Measurements from ENCODE around the gene ZNF141.
A peak's percentile ranks its signal among the peaks of the same experiment; 100 is the strongest.

Gene ZNF141

GRCh38 chr4:306551-306961 lies 31.1 kb upstream of the ZNF141 start:
- peak; percentile 70 for DNase-seq (ENCODE audit: extremely low read depth, insufficient read length)
- Histone ChIP-seq H3K36me3 (ENCODE audit: control insufficient read depth, insufficient read depth, low read length) (no peaks in the 10 kb centered on the region), H3K27me3 (replicated peaks; ENCODE audit: control insufficient read depth, insufficient read depth, low read length) (no peaks in the 10 kb centered on the region), H3K4me3 (replicated peaks; ENCODE audit: low read depth, low read length) (no peak overlapping the region)
- TF ChIP-seq CTCF (IDR thresholded peaks at IDR 0.05; ENCODE audit: insufficient read depth, low read length, poor library complexity, severe bottlenecking) = no peak

- Histone ChIP-seq H3K27me3 (replicated peaks; ENCODE audit: control insufficient read depth, insufficient read depth, low read length) (no peaks in the 10 kb centered on the region), H3K4me3 (replicated peaks; ENCODE audit: low read depth, low read length) (no peak overlapping the region), H3K36me3 (ENCODE audit: control insufficient read depth, insufficient read depth, low read length) (no peaks in the 10 kb centered on the region)
- TF ChIP-seq CTCF (IDR thresholded peaks at IDR 0.05; ENCODE audit: insufficient read depth, low read length, poor library complexity, severe bottlenecking) = no peak
- DNase-seq (ENCODE audit: extremely low read depth, insufficient read length) = no peak
Observed at GRCh38 chr4:309807-310206, 27.8 kb upstream of the ZNF141 start.

- TF ChIP-seq CTCF (IDR thresholded peaks at IDR 0.05; ENCODE audit: insufficient read depth, low read length, poor library complexity, severe bottlenecking) = no peak
Observed at GRCh38 chr4:314296-314903, 23.2 kb upstream of the ZNF141 start.

GRCh38 chr4:328729-329128 lies 8.9 kb upstream of the ZNF141 start:
- TF ChIP-seq CTCF (IDR thresholded peaks at IDR 0.05; ENCODE audit: insufficient read depth, low read length, poor library complexity, severe bottlenecking) = no peak
- H3K27me3 ChIP-seq (replicated peaks; ENCODE audit: control insufficient read depth, insufficient read depth, low read length) = no peaks in the 10 kb centered on the region
- no peak for DNase-seq (ENCODE audit: extremely low read depth, insufficient read length)
- no peaks in the 10 kb centered on the region for H3K36me3 ChIP-seq (ENCODE audit: control insufficient read depth, insufficient read depth, low read length)
- H3K4me3 ChIP-seq (replicated peaks; ENCODE audit: low read depth, low read length) = no peak overlapping the region

More at GRCh38 chr4:314296-314903, 23.2 kb upstream of the ZNF141 start:
- Histone ChIP-seq H3K36me3 (ENCODE audit: control insufficient read depth, insufficient read depth, low read length) (no peaks in the 10 kb centered on the region), H3K4me3 (replicated peaks; ENCODE audit: low read depth, low read length) (no peak overlapping the region), H3K27me3 (replicated peaks; ENCODE audit: control insufficient read depth, insufficient read depth, low read length) (no peaks in the 10 kb centered on the region)
- DNase-seq (ENCODE audit: extremely low read depth, insufficient read length) = no peak

- Histone ChIP-seq H3K4me3 (replicated peaks; ENCODE audit: low read depth, low read length) (no peak overlapping the region), H3K27me3 (replicated peaks; ENCODE audit: control insufficient read depth, insufficient read depth, low read length) (no peaks in the 10 kb centered on the region), H3K36me3 (ENCODE audit: control insufficient read depth, insufficient read depth, low read length) (no peaks in the 10 kb centered on the region; the same call in none of the 2 replicates)
- TF ChIP-seq CTCF (IDR thresholded peaks at IDR 0.05; ENCODE audit: insufficient read depth, low read length, poor library complexity, severe bottlenecking) = no peak
- DNase-seq (ENCODE audit: extremely low read depth, insufficient read length) = no peak
Observed at GRCh38 chr4:335515-335914, 2.1 kb upstream of the ZNF141 start.
